Rectal smooth muscle tissue (tissue), 1 donor: ENCODE data around the gene NIPA2.

Experiments used
- H3K27ac ChIP-seq: one replicate; pipeline ENCODE4 v1.7.0; 2013; ENCODE audit warnings: low read depth, low read length, inconsistent platforms
- H3K27me3 ChIP-seq: one replicate; pipeline ENCODE4 v1.7.0; 2013; ENCODE audit warnings: low read length; ENCODE audit not compliant: control insufficient read depth, insufficient read depth
- H3K36me3 ChIP-seq: one replicate; pipeline ENCODE4 v1.7.0; 2013; ENCODE audit warnings: low read length; ENCODE audit not compliant: control insufficient read depth, insufficient read depth
- H3K4me1 ChIP-seq: one replicate; pipeline ENCODE4 v1.7.0; 2013; ENCODE audit warnings: low read length; ENCODE audit not compliant: control insufficient read depth, insufficient read depth
- H3K4me3 ChIP-seq: one replicate; pipeline ENCODE4 v1.7.0; 2013; ENCODE audit warnings: low read length
- H3K9ac ChIP-seq: one replicate; pipeline ENCODE4 v1.7.0; 2013; ENCODE audit warnings: low read length

Gene NIPA2

GRCh38 chr15:22913646-22914380, 75.3 kb downstream of the NIPA2 start:
- Histone ChIP-seq H3K9ac (no peak overlapping the region), H3K36me3 (peaks cover 20% of the 10 kb centered on the region), H3K4me3 (no peak overlapping the region), H3K27ac (no peak overlapping the region), H3K4me1 (no peaks in the 10 kb centered on the region), H3K27me3 (no peaks in the 10 kb centered on the region)

- Histone ChIP-seq H3K4me3 (no peak overlapping the region), H3K36me3 (peaks cover 12% of the 10 kb centered on the region), H3K27me3 (no peaks in the 10 kb centered on the region), H3K4me1 (no peaks in the 10 kb centered on the region), H3K27ac (no peak overlapping the region), H3K9ac (no peak overlapping the region)
Observed at GRCh38 chr15:22915866-22916515, 77.5 kb downstream of the NIPA2 start.

GRCh38 chr15:22916606-22917350, 78.3 kb downstream of the NIPA2 start:
- no peak overlapping the region for H3K27ac ChIP-seq
- no peak overlapping the region for H3K9ac ChIP-seq
- H3K4me3 ChIP-seq = no peak overlapping the region
- H3K27me3 ChIP-seq = no peaks in the 10 kb centered on the region
- H3K36me3 ChIP-seq = peaks cover 9% of the 10 kb centered on the region
- H3K4me1 ChIP-seq = no peaks in the 10 kb centered on the region

GRCh38 chr15:22917556-22917955, 79.1 kb downstream of the NIPA2 start:
- Histone ChIP-seq H3K27ac (no peak overlapping the region), H3K9ac (no peak overlapping the region), H3K4me1 (no peaks in the 10 kb centered on the region), H3K36me3 (peaks cover 9% of the 10 kb centered on the region), H3K27me3 (no peaks in the 10 kb centered on the region), H3K4me3 (no peak overlapping the region)
